GM18873 (cell line): ENCODE measurements around the gene FRRS1.
"Not testable (repeated sequence)": the region's sequence is repeated elsewhere in the genome, so short reads cannot be mapped to it uniquely, and the experiment has no call there.

Source experiments
- ATAC-seq: cut with Tn5 transposase; IDR thresholded peaks from one replicate; pipeline ENCODE4 v1.9.1; 2021; ENCODE audit warnings: mild to moderate bottlenecking, moderate library complexity, moderate number of reproducible peaks; ENCODE audit not compliant: unreplicated experiment, low FRiP score

The FRRS1 gene, protein sequence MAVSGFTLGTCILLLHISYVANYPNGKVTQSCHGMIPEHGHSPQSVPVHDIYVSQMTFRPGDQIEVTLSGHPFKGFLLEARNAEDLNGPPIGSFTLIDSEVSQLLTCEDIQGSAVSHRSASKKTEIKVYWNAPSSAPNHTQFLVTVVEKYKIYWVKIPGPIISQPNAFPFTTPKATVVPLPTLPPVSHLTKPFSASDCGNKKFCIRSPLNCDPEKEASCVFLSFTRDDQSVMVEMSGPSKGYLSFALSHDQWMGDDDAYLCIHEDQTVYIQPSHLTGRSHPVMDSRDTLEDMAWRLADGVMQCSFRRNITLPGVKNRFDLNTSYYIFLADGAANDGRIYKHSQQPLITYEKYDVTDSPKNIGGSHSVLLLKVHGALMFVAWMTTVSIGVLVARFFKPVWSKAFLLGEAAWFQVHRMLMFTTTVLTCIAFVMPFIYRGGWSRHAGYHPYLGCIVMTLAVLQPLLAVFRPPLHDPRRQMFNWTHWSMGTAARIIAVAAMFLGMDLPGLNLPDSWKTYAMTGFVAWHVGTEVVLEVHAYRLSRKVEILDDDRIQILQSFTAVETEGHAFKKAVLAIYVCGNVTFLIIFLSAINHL

DNA sequence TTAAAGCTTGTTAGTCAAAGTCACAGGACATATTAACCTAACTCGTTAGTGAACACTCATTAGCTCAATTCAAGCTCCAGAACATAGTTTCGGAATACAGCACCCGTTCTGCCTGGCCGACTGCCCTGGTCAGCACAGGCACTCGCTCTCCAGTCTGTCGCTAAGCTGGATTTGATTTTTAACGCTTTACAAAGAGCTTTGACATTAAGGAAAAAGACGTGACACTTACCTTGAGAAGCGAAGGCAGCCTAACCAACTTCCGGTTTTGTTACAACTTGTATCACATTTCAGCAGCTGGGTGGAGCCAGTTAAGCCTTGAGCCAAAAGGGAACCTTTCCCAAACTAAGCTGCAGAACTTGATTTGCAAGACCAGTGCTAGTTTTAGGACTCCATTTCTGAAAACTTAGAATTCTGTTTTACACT is at the start of gene FRRS1:
Gene FRRS1, minus strand, starts transcription at position 258 of the 423 bp plus-strand sequence. CDS start 17,867 bp downstream, outside the sequence.
- peak; percentile 98 for ATAC-seq

DNA sequence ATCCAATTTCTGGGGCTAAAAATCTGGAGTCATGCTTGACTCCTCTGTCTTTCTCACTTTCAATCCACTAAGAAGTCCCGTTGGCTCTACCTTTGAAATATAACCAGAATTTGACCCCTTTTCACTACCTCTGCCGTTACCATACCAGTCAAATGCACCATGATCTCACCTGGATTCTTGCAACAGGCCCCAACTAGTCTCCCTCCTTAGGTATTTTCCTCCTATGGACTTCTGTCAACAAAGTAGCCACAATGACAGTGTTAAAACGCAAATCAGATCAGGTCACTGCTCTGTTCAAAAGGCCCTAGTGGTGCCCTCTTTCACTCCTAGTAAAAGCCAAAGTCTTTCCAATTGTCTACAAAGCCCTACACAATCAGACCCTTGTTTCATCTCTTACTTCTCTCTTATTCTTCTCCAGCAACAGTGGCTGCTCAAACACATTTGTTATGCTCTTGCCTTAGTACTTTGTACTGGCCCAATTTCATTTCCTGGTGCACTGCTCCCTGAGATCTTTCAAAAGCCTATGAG is 48.0 kb upstream of the FRRS1 start:
- ATAC-seq = no peak

DNA sequence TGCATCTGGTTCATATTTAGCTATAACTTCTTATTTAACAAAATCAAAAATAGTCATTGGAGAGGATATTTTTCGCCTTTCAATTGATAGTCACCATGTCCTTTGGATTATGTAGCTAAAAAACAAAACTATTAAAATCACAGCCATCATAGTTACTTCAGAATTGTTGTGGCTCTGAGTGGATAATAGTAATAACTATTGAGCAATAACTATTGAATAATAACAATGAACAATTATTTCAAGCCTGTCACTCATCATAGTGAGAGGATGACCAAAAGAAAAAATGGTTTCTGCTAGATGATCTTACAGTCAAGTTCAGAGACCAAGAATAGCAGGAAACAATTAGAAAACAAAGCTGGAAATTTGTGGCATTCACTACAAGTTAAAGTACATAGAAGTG is 45.3 kb upstream of the FRRS1 start:
- ATAC-seq = no peak

DNA sequence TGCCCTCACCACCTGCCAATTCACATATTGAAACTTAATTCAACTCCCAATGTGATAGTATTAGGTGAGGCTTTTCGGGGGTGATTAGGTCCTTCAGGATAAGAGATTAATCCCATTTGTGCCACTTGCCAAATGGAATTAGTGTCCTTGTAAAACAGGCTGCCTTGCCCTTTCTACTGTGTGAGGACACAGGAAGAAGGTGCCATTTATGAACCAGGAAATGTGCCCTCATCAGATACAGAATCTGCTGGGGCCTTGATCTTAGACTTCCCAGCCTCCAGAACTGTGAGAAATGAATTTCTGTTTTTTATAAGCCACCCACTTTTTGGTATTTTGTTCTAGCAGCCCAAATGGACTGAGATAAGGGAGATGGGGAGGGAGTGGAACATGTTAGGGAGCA is 44.6 kb upstream of the FRRS1 start:
- ATAC-seq = no peak

DNA sequence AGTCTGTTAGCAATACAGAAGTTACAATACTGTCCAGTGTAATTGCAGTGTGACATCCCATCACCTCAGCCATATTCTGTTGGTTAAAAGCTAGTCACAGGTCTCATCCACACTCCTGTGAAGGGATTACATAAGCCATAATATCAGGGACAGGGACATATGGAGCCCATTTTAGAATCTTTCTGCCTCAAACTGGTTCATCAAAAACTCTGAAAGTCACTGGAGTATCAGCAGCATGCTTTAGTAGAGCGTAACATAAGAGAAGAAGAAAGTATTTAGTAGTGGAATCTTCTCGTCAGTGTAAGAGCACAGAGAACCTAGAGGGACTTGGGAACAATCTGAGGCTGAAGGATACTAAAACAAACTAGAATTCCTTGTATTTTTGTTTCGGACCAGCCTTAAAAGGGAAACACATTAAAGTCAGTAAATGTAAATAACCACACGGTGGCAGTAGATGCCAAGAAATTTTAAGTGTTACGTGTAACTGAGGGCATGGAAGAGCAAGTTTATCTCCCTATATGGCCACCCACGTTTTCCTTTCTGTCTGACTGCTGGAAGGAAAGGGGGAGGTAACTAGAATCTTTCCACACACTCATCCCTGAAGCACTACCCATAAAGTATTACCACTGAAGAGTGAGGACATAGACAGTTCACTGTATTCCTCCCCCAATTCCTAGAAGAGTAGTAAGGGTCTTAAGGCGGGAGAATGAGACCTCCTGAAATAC is 42.1 kb upstream of the FRRS1 start:
- ATAC-seq = peak; percentile 74

DNA sequence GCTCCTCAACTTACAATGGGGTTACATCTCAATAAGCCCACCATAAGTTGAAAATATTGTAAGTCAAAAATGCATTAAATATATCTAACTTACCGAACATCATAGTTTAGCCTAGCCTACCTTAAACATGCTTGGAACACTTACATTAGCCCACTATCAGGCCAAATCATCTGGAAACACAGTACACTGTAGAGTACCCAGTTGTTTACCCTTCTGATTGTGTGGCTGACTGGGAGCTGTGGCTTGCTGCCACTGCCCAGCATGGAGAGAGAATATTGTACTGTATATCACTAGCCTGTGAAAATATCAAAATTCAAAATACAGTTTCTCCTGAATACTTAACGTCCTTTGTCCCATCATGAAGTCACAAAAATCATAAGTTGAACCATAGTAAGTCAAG is 40.4 kb upstream of the FRRS1 start:
- ATAC-seq = no peak

DNA sequence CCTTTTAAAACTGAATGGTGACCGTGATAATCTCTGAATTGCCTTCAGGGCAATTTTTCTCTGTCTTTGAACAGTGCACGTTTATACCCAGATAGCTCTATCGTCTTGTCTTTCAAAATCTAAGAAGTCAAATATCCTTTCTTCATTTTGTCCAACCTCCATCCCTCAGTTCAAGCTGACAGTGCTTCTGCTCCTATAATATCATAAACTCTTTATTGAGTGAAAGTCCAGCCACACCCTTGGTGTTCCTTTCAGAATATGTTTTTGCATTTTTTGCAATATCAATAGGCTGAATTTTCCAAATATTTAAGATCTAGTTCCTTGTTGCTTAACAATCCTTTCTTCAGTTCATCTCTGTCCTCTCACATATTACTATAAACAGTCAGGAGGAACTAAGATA is 35.1 kb upstream of the FRRS1 start:
- ATAC-seq = no peak

DNA sequence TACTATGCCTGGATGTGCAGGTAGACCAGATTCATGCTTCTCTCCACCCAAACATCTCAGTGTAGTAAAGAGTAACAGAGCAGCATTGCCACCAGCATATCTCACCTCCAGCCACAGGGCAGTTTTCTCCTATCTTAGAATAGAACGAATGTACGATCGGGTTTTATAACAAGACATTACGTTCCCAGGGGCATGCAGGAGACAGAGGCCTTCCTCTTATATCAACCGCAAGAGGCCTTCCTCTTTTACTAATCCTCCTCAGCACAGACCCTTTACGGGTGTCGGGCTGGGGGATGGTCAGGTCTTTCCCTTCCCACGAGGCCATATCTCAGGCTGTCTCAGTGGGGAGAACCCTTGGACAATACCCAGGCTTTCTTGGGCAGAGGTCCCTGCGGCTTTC is 27.4 kb upstream of the FRRS1 start:
- not testable (repeated sequence) for ATAC-seq

DNA sequence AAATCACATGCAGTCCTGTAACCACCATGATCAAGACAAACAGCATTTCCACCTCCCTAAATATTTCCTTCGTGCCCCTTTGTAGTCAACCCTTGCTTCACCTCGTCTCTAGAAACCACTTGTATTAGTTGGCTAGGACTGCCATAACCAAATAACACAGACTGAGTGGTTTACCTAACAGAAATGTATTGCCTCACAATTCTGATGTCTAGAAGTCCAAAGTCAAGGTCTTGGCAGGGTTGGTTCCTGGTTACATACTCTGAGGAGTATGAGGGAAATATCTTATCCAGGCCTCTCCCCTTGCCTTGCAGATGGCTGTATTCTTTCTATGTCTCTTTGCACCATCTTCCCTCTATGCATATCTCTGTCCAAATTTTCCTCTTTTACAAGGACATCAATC is 23.3 kb upstream of the FRRS1 start:
- ATAC-seq = no peak

DNA sequence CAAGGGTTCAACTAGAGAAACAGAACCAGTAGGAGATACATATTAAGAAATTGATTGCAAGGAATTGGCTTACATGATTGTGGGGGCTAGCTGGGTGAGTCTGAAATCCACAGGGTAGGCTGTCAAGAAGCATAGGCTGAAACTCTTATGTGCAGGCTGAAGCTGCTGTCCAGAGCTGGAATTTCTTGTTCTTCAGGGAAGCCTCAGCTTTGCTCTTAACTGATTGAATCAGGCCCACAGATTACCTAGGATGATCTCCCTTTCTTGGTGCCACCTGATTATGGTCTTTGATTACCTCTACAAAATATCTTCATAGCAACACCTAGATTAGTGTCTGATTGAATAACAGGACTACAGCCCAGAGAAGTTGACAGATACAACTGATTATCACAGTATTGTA is 22.5 kb upstream of the FRRS1 start:
- no peak for ATAC-seq

DNA sequence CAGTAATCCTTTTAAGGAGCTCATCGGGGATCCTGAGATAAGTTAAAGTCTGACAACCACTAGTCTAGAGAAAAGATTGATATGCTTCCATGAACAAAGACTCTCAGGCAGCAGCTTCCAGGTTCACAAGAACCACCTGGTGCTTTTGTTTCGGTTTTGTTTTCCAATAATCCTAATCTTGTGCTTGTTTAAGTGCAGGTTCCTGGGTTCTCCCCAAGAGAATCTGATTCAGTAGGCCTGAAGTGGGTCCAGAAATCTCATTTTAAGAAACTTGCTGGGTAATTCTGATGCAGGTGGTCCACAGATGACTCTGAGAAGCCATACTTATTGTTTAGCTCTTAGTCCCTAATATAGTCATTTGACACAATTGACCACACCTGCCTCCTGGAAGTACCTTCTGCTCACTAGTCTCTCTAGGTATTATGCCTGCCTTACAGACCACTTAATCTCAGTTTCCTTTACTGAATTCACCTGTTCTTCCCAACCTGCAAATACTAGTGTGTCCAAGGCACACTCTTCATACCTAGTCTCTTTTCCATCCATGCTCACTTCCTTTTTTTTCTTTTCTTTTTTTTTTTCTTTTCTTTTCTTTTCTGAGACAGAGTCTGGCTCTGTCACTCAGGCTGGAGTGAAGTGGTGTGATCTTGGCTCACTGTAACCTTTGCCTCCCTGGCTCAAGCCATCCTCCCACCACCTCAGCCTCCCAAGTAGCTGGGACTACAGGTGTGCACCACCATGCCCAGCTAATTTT is 20.5 kb upstream of the FRRS1 start:
- ATAC-seq = peak; percentile 90

DNA sequence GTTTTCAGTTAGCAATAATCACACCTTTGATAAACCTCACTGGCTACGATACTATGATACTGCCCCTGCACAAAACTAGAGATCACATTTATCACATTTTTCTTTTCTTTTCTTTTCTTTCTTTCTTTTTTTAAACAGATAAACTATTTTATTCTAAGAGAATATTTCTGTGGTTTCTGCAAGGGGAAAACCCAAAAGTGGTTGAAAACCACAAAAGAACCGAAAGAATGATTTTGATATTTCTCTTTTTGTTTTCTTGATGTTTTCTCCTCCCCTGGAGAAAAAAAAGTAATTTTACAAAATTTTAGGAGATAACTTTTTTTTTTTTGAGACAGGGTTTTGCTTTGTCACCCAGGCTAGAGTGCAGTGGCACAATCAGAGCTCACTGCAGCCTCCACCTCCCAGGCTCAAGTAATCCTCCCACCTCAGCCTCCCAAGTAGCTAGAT is 18.4 kb upstream of the FRRS1 start:
- no peak for ATAC-seq

DNA sequence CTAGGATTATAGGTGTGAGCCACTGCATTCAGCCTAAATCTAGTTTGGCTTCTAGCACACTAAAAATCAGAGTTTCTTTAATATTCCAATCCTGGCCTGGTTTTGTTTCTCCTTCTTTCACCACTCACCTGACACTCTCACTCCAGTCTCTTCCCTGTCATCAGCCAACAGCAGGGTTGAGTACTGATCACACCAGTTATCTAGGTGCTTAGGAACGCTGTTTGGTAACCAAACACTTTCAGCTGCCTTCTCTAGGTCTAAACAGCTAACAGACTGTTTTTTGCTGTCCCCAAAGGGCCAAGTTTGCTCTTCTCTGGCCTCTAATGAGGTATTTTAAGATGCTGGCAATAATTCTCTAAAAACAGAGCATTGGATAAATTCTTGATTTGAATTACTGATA is 17.7 kb upstream of the FRRS1 start:
- ATAC-seq = no peak

DNA sequence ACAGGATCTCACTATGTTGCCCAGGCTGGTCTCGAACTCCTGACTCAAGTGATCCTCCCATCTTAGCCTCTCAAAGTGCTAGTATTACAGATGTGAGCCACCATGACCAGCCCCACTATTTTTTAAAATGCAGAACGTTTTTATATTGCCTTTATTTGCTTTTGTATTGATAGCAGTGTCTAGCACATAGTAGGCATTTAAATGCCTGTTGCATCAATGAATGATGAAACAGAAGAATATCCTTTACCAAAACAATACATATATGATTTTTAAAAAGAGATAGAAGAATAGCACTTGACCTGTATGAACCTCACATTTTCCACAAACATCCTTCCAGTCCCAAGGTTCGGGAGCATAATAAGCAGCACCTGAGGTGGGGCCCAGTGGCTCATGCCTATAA is 16.5 kb upstream of the FRRS1 start:
- ATAC-seq = no peak

DNA sequence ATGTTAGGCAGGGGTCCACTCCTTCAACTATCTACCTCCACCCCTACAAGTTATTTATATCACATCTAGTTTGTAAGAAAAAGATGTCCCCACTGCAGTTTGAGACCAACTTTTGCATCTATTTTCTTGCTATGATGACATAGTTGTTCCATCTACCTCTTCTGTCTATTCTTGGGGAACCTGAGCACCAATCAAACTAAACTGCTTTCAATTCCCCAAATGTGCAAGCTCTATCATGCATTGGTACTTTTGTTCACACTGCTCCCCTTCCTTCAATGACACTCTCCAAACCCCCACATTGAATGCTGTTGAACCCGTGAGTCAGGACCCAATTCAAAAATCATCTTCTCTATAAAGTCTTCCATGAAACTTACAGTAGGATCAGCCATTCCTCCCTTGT is 16.0 kb upstream of the FRRS1 start:
- ATAC-seq = no peak

DNA sequence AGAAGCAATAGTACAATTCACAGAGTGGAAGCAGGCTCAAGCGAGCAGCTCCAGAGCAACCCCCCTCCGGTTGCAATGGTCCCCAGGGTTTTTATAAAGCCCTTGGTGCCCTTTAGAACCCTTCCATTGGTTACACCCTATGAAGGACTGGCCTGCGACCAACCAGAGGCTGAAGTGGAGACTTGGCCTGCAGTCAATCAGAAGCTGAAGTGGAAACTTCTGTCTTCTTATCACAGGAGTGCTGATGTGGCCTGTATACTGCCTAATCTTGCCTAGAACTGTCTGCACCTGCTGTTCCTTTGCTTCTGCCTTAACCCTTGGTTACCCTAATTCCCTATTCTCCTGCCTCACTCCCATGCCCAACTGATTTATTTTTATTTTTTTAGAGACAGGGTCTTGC is 15.4 kb upstream of the FRRS1 start:
- no peak for ATAC-seq

DNA sequence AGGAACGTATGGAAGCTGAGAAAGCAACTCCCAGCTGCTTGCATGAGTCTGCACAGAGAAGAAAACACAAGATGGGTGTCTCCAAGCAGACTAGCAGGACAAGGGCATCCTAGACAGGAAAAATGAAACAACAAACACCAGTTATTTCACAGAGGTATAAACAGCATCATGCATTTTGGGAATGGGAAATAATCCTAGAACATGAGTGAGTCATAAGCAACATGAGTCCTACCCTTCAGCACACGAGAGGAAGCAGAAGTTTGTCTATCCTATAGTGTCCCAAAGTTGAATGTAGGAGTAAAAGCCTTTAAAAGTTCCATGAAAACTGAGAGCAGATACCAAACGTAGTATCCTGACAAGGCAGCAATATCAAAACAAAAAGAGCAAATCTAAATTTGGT is 11.3 kb upstream of the FRRS1 start:
- no peak for ATAC-seq

DNA sequence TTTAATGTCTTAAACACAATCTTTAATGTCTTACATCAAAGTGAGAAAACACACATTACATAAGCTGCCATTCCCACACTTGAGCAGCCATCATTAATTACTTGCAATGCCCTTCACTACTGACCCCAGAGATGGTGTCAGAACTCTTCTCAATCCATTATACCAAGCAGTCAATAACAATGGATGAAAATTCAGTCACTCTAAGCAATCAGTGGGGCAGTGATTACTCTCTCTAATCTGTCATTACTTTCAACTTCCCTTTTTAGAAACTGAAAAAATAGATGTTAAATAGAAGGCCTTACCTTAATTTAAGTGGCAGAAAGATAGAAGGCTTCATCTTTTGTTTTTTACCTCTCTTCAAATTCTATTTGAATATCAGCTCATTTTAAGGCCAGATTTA is 9.7 kb upstream of the FRRS1 start:
- no peak for ATAC-seq

DNA sequence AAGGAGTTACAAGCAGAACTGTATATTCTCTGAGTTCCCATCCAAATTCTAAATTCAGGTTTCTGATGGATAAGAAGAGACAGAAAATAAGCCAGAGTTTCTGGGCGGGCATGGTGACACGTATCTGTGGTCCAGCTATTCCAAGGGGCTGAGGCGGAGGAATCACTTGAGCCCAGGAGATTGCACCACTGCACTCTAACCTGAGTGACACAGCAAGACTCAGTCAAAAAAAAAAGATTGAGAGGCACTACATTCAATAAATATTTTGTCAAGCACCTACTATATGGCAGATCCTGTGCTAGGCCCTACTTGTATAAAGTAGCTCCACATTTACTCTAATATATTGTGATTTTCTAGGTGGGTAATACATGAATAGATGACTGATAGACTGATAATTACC is 6.4 kb upstream of the FRRS1 start:
- ATAC-seq = no peak

DNA sequence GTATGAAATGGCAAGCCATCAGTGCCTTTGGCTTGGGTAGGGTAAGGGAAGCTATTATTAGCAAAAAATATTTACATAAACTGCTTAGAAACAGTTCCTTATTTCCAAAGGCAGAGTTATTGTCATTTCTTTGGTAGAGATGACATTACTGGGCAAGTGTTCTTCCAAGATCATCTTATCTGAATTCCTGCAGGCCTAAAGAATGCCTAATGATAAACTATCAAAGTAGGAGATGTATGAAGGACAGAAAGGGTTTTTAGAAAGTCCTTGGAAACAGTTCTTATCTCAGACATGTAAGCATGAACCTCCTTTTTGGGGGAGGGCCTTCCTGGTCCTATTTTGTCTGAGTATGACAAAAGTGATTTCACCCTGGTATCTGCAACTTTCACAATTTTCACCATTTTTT is 5.1 kb upstream of the FRRS1 start:
- no peak for ATAC-seq
